ENCODE data around the gene HAGH.

HAGH gene

GRCh38 chr16:1768767-1769401, 57.7 kb downstream of the HAGH start:
- H3K4me3 Mint-ChIP-seq: no peak overlapping the region
- no peaks in the 10 kb centered on the region for H3K9me3 Mint-ChIP-seq
- H3K27me3 Mint-ChIP-seq: no peaks in the 10 kb centered on the region
- H3K36me3 Mint-ChIP-seq: peaks cover 6% of the 10 kb centered on the region
- H3K27ac Mint-ChIP-seq: peak overlapping the region; percentile 46
- peaks cover 9% of the 10 kb centered on the region for H3K4me1 Mint-ChIP-seq

- Mint-ChIP-seq H3K27ac (peak overlapping the region; percentile 46), H3K36me3 (peaks cover 6% of the 10 kb centered on the region), H3K4me3 (no peak overlapping the region), H3K9me3 (no peaks in the 10 kb centered on the region), H3K27me3 (no peaks in the 10 kb centered on the region), H3K4me1 (peaks cover 9% of the 10 kb centered on the region)
These were observed 58.4 kb downstream of the HAGH start for GRCh38 chr16:1768061-1768766.

- peaks cover 8% of the 10 kb centered on the region for H3K4me1 Mint-ChIP-seq
- H3K4me3 Mint-ChIP-seq: no peak overlapping the region
- no peaks in the 10 kb centered on the region for H3K9me3 Mint-ChIP-seq
- H3K27me3 Mint-ChIP-seq: no peaks in the 10 kb centered on the region
- H3K27ac Mint-ChIP-seq: peak overlapping the region; percentile 51
- H3K36me3 Mint-ChIP-seq: peaks cover 6% of the 10 kb centered on the region
These were observed 59.3 kb downstream of the HAGH start for GRCh38 chr16:1767116-1767994.

GRCh38 chr16:1766701-1767100, 59.9 kb downstream of the HAGH start:
- Mint-ChIP-seq H3K27ac (no peak overlapping the region), H3K9me3 (no peaks in the 10 kb centered on the region), H3K27me3 (no peaks in the 10 kb centered on the region), H3K4me3 (no peak overlapping the region), H3K4me1 (peaks cover 4% of the 10 kb centered on the region), H3K36me3 (peaks cover 3% of the 10 kb centered on the region)

GRCh38 chr16:1766231-1766630, 60.4 kb downstream of the HAGH start:
- no peak overlapping the region for H3K4me3 Mint-ChIP-seq
- H3K27me3 Mint-ChIP-seq: no peaks in the 10 kb centered on the region
- peaks cover 4% of the 10 kb centered on the region for H3K4me1 Mint-ChIP-seq
- no peak overlapping the region for H3K27ac Mint-ChIP-seq
- no peaks in the 10 kb centered on the region for H3K9me3 Mint-ChIP-seq
- H3K36me3 Mint-ChIP-seq: peaks cover 3% of the 10 kb centered on the region

- no peak overlapping the region for H3K4me3 Mint-ChIP-seq
- peaks cover 4% of the 10 kb centered on the region for H3K4me1 Mint-ChIP-seq
- H3K27me3 Mint-ChIP-seq: no peaks in the 10 kb centered on the region
- H3K27ac Mint-ChIP-seq: no peak overlapping the region
- no peaks in the 10 kb centered on the region for H3K9me3 Mint-ChIP-seq
- H3K36me3 Mint-ChIP-seq: peaks cover 3% of the 10 kb centered on the region
These were observed 60.8 kb downstream of the HAGH start for GRCh38 chr16:1765826-1766225.

- Mint-ChIP-seq H3K9me3 (no peaks in the 10 kb centered on the region), H3K4me1 (no peaks in the 10 kb centered on the region), H3K36me3 (peaks cover 3% of the 10 kb centered on the region), H3K27ac (no peak overlapping the region), H3K4me3 (no peak overlapping the region), H3K27me3 (no peaks in the 10 kb centered on the region)
These were observed 61.7 kb downstream of the HAGH start for GRCh38 chr16:1764971-1765370.

GRCh38 chr16:1763521-1764511, 62.8 kb downstream of the HAGH start:
- no peak overlapping the region for H3K27ac Mint-ChIP-seq
- H3K27me3 Mint-ChIP-seq: no peaks in the 10 kb centered on the region
- H3K9me3 Mint-ChIP-seq: no peaks in the 10 kb centered on the region
- H3K36me3 Mint-ChIP-seq: peaks cover 3% of the 10 kb centered on the region
- H3K4me1 Mint-ChIP-seq: no peaks in the 10 kb centered on the region
- H3K4me3 Mint-ChIP-seq: no peak overlapping the region

GRCh38 chr16:1762879-1763520, 63.6 kb downstream of the HAGH start:
- no peaks in the 10 kb centered on the region for H3K4me1 Mint-ChIP-seq
- no peaks in the 10 kb centered on the region for H3K27me3 Mint-ChIP-seq
- no peak overlapping the region for H3K27ac Mint-ChIP-seq
- H3K36me3 Mint-ChIP-seq: peaks cover 3% of the 10 kb centered on the region
- H3K9me3 Mint-ChIP-seq: no peaks in the 10 kb centered on the region
- no peak overlapping the region for H3K4me3 Mint-ChIP-seq

- H3K4me3 Mint-ChIP-seq: no peak overlapping the region
- H3K36me3 Mint-ChIP-seq: peaks cover 1% of the 10 kb centered on the region
- no peak overlapping the region for H3K27ac Mint-ChIP-seq
- H3K27me3 Mint-ChIP-seq: no peaks in the 10 kb centered on the region
- peaks cover 5% of the 10 kb centered on the region for H3K4me1 Mint-ChIP-seq
- no peaks in the 10 kb centered on the region for H3K9me3 Mint-ChIP-seq
These were observed 64.3 kb downstream of the HAGH start for GRCh38 chr16:1762196-1762878.

- H3K4me3 Mint-ChIP-seq: no peak overlapping the region
- H3K27ac Mint-ChIP-seq: no peak overlapping the region
- H3K4me1 Mint-ChIP-seq: peaks cover 6% of the 10 kb centered on the region
- H3K9me3 Mint-ChIP-seq: no peaks in the 10 kb centered on the region
- peaks cover 1% of the 10 kb centered on the region for H3K36me3 Mint-ChIP-seq
- H3K27me3 Mint-ChIP-seq: no peaks in the 10 kb centered on the region
These were observed 64.9 kb downstream of the HAGH start for GRCh38 chr16:1761751-1762150.

GRCh38 chr16:1760911-1761310, 65.7 kb downstream of the HAGH start:
- Mint-ChIP-seq H3K4me1 (peaks cover 9% of the 10 kb centered on the region), H3K4me3 (no peak overlapping the region), H3K27ac (no peak overlapping the region), H3K36me3 (peaks cover 3% of the 10 kb centered on the region), H3K27me3 (no peaks in the 10 kb centered on the region), H3K9me3 (no peaks in the 10 kb centered on the region)

GRCh38 chr16:1759511-1759910, 67.1 kb downstream of the HAGH start:
- Mint-ChIP-seq H3K9me3 (no peaks in the 10 kb centered on the region), H3K36me3 (peaks cover 2% of the 10 kb centered on the region), H3K27ac (no peak overlapping the region), H3K4me1 (peaks cover 9% of the 10 kb centered on the region), H3K4me3 (no peak overlapping the region), H3K27me3 (no peaks in the 10 kb centered on the region)

- peak overlapping the region; percentile 17 for H3K27ac Mint-ChIP-seq
- H3K27me3 Mint-ChIP-seq: no peaks in the 10 kb centered on the region
- no peaks in the 10 kb centered on the region for H3K9me3 Mint-ChIP-seq
- H3K4me3 Mint-ChIP-seq: no peak overlapping the region
- peaks cover 2% of the 10 kb centered on the region for H3K36me3 Mint-ChIP-seq
- H3K4me1 Mint-ChIP-seq: peaks cover 9% of the 10 kb centered on the region
These were observed 67.7 kb downstream of the HAGH start for GRCh38 chr16:1758923-1759322.
